WTC11 (cell line): ENCODE results near the gene SELENON. TPM values are rescaled to one million over a fixed set of nuclear protein-coding genes. Genes with fewer than 3 reads are reported as not detected.

Experiments
- ATAC-seq: fragments of 200-7000 bp; cut with Tn5 transposase; 2 replicates; pipeline ENCODE4 v1.10.0; 2021; ENCODE audit warnings: mild to moderate bottlenecking, moderate library complexity
- CTCF ChIA-PET: fragments of 300-600 bp; sonication (Branson Sonifier 250); formaldehyde crosslinking; loops from one replicate; lab custom pipeline; 2021; ENCODE audit warnings: antibody characterized with exemption; lab: Charles Lee
- POLR2A ChIA-PET: fragments of 350-600 bp; sonication (Branson Sonifier 250); formaldehyde crosslinking; loops from one replicate; lab custom pipeline; 2021; ENCODE audit warnings: antibody characterized with exemption; lab: Charles Lee
- DNase-seq: peaks from one replicate; pipeline ENCODE4 v3.0.0; 2021; ENCODE audit warnings: low spot score
- H3K27ac Mint-ChIP-seq: 2 replicates; pipeline ENCODE4 v1.8.0; 2021; ENCODE audit warnings: mixed read lengths
- H3K27me3 Mint-ChIP-seq: 2 replicates; pipeline ENCODE4 v1.8.0; 2021; ENCODE audit warnings: low read depth, mild to moderate bottlenecking, moderate library complexity, mixed read lengths
- H3K36me3 Mint-ChIP-seq: 2 replicates; pipeline ENCODE4 v1.8.0; 2021; ENCODE audit warnings: mixed read lengths
- H3K4me1 Mint-ChIP-seq: 2 replicates; pipeline ENCODE4 v1.8.0; 2022; ENCODE audit warnings: mixed read lengths
- H3K4me3 Mint-ChIP-seq: 2 replicates; pipeline ENCODE4 v1.8.0; 2021; ENCODE audit warnings: mild to moderate bottlenecking, moderate library complexity, mixed read lengths
- H3K9me3 Mint-ChIP-seq: 2 replicates; pipeline ENCODE4 v1.8.0; 2021; ENCODE audit warnings: mixed read lengths
- ATF1 ChIP-seq: sonication (generic); formaldehyde crosslinking; IDR thresholded peaks from 2 replicates; pipeline ENCODE4 v1.8.1; 2023; ENCODE audit warnings: mild to moderate bottlenecking, moderate library complexity, missing genetic modification reagents
- CREB1 ChIP-seq: sonication (generic); formaldehyde crosslinking; IDR thresholded peaks from 2 replicates; pipeline ENCODE4 v1.8.0; 2023; ENCODE audit warnings: mild to moderate bottlenecking, missing genetic modification reagents
- CREM ChIP-seq: sonication (generic); formaldehyde crosslinking; IDR thresholded peaks from 2 replicates; pipeline ENCODE4 v1.8.1; 2022; ENCODE audit warnings: mild to moderate bottlenecking, missing genetic modification reagents, moderate library complexity
- FOXJ3 ChIP-seq: sonication (generic); formaldehyde crosslinking; IDR thresholded peaks from 2 replicates; pipeline ENCODE4 v1.9.0; 2021; ENCODE audit warnings: missing genetic modification reagents, mild to moderate bottlenecking, borderline replicate concordance
- JAZF1 ChIP-seq: fragments of 250-450 bp; sonication (Bioruptor Pico); IDR thresholded peaks from 2 replicates; pipeline ENCODE4 v1.9.0; 2021; ENCODE audit warnings: moderate library complexity, mild to moderate bottlenecking, inconsistent platforms
- NFATC4 ChIP-seq: fragments of 250-450 bp; sonication (Bioruptor Pico); IDR thresholded peaks from 2 replicates; pipeline ENCODE4 v1.9.0; 2021; ENCODE audit warnings: mild to moderate bottlenecking
- ZNF671 ChIP-seq: fragments of 250-450 bp; sonication (Bioruptor Pico); IDR thresholded peaks from 2 replicates; pipeline ENCODE4 v1.8.0; 2021; ENCODE audit warnings: mild to moderate bottlenecking
- total RNA-seq: library from RNA; stranded (reverse); gene quantifications from 3 replicates; pipeline ENCODE4 v1.2.3, GENCODE V29; 2021
- TF ChIP-seq, protein P1 (sequence below): sonication (generic); formaldehyde crosslinking; IDR thresholded peaks from 2 replicates; pipeline ENCODE4 v1.8.0; 2022; ENCODE audit warnings: mild to moderate bottlenecking, missing genetic modification reagents
- TF ChIP-seq, protein P2 (sequence below): fragments of 250-450 bp; sonication (Bioruptor Pico); IDR thresholded peaks from 2 replicates; pipeline ENCODE4 v1.9.0; 2021; ENCODE audit warnings: mild to moderate bottlenecking, borderline replicate concordance
- TF ChIP-seq, protein P3 (sequence below): sonication (generic); formaldehyde crosslinking; conservative IDR thresholded peaks from 2 replicates; pipeline ENCODE4 v1.8.1; 2023; ENCODE audit warnings: mild to moderate bottlenecking, low read depth, missing genetic modification reagents, moderate library complexity
- TF ChIP-seq, protein P4 (sequence below): sonication (generic); formaldehyde crosslinking; IDR thresholded peaks from 2 replicates; pipeline ENCODE4 v1.8.0; 2022; ENCODE audit warnings: mild to moderate bottlenecking, missing genetic modification reagents
- TF ChIP-seq, protein P5 (sequence below): sonication (generic); formaldehyde crosslinking; IDR thresholded peaks from 2 replicates; pipeline ENCODE4 v1.8.1; 2022; ENCODE audit warnings: low read depth, mild to moderate bottlenecking, moderate library complexity, missing genetic modification reagents, borderline replicate concordance

The SELENON gene
- total RNA-seq, 1 experiment from 2014 or later = 80.2 TPM

DNA sequence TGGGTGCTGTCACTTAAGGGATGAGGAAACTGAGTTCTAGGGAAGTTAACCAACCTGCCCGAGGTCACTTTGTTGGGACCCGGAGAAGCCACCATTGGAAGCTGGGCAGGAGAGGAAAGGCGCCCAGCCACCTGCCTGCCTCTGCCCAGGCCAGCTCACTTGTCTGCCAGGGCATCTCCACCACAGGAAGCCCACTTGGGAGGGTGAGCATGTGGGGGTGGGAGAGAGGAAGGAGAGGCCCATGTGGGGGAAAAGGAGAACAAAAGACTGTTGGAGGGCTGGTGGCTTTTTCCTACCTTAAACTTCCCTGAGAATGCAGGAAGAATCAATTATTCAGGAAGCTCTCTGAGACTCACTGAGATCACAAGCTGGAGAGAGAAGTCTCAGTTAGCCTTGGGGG lies 43.8 kb upstream of the SELENON start:
- Mint-ChIP-seq H3K4me1 (peaks cover 29% of the 10 kb centered on the region), H3K27ac (no peak overlapping the region)
- no peak for TF ChIP-seq ATF1 (CRISPR knock-in tag)
- TF ChIP-seq, all 79 proteins: peak for 0
- CTCF ChIA-PET = interaction anchor here (0.7 to 1.6 kb wide), 5 partner anchors 24 to 191 kb away, joined by 3 to 4 read pairs (median 4); no protein-coding TSS in a partner anchor
- Mint-ChIP-seq H3K9me3 (no peaks in the 10 kb centered on the region), H3K4me3 (no peak overlapping the region), H3K27me3 (no peaks in the 10 kb centered on the region), H3K36me3 (no peaks in the 10 kb centered on the region)
- POLR2A ChIA-PET = no interaction called here
- DNase-seq (no peak), ATAC-seq (no peak)

DNA sequence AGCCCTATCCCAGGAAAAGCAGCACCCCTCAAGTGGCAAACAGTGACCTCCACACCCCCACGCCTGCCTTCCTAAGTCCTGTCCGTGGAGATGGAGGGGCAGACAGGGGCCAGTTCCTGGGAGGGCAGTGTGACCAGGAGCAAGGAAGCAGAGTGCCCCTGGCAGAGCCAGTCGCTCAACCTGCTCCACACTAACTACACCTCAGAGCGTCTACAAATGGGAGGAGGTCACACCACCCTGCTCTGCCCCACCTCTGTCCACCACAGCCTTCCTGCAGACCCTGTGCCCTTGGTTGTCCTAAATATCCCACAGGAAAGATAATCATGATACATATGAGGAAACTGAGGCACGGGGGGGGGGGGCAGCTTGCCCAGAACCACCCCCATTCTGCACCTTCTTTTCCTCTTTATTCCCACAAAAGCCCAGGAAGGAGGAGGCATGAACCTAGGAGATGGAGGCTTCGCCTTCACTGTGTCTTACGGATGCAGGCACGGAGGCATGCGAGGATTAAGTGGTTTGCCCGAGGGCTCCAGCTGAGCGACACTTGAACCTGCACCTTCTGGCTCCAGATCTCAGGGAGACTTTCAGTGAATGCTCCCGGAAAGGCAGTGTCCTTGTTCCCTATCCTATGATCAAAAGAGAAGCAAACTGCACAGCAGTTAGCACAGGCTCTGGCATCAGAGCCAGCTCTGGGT lies 42.7 kb upstream of the SELENON start:
- ATAC-seq (no peak; the same call in 1 of the 2 replicates), DNase-seq (no peak)
- Mint-ChIP-seq H3K9me3 (no peaks in the 10 kb centered on the region), H3K36me3 (no peaks in the 10 kb centered on the region), H3K27ac (no peak overlapping the region), H3K27me3 (no peaks in the 10 kb centered on the region), H3K4me3 (no peak overlapping the region), H3K4me1 (peaks cover 29% of the 10 kb centered on the region)
- CTCF ChIA-PET = interaction anchor here (0.7 to 3.9 kb wide), 15 partner anchors 9 to 238 kb away, joined by 3 to 20 read pairs (median 5); partner anchors contain the start of gene SELENON
- no peak for TF ChIP-seq NFATC4 (CRISPR knock-in tag)
- TF ChIP-seq CREB1 (CRISPR knock-in tag) = no peak
- TF ChIP-seq, protein P1, sequence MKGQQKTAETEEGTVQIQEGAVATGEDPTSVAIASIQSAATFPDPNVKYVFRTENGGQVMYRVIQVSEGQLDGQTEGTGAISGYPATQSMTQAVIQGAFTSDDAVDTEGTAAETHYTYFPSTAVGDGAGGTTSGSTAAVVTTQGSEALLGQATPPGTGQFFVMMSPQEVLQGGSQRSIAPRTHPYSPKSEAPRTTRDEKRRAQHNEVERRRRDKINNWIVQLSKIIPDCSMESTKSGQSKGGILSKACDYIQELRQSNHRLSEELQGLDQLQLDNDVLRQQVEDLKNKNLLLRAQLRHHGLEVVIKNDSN (CRISPR knock-in tag) = no peak
- TF ChIP-seq JAZF1 = no peak
- TF ChIP-seq, protein P2, sequence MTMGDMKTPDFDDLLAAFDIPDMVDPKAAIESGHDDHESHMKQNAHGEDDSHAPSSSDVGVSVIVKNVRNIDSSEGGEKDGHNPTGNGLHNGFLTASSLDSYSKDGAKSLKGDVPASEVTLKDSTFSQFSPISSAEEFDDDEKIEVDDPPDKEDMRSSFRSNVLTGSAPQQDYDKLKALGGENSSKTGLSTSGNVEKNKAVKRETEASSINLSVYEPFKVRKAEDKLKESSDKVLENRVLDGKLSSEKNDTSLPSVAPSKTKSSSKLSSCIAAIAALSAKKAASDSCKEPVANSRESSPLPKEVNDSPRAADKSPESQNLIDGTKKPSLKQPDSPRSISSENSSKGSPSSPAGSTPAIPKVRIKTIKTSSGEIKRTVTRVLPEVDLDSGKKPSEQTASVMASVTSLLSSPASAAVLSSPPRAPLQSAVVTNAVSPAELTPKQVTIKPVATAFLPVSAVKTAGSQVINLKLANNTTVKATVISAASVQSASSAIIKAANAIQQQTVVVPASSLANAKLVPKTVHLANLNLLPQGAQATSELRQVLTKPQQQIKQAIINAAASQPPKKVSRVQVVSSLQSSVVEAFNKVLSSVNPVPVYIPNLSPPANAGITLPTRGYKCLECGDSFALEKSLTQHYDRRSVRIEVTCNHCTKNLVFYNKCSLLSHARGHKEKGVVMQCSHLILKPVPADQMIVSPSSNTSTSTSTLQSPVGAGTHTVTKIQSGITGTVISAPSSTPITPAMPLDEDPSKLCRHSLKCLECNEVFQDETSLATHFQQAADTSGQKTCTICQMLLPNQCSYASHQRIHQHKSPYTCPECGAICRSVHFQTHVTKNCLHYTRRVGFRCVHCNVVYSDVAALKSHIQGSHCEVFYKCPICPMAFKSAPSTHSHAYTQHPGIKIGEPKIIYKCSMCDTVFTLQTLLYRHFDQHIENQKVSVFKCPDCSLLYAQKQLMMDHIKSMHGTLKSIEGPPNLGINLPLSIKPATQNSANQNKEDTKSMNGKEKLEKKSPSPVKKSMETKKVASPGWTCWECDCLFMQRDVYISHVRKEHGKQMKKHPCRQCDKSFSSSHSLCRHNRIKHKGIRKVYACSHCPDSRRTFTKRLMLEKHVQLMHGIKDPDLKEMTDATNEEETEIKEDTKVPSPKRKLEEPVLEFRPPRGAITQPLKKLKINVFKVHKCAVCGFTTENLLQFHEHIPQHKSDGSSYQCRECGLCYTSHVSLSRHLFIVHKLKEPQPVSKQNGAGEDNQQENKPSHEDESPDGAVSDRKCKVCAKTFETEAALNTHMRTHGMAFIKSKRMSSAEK (CRISPR knock-in tag) = no peak
- TF ChIP-seq ZNF671 (CRISPR knock-in tag) = no peak
- TF ChIP-seq, protein P3, sequence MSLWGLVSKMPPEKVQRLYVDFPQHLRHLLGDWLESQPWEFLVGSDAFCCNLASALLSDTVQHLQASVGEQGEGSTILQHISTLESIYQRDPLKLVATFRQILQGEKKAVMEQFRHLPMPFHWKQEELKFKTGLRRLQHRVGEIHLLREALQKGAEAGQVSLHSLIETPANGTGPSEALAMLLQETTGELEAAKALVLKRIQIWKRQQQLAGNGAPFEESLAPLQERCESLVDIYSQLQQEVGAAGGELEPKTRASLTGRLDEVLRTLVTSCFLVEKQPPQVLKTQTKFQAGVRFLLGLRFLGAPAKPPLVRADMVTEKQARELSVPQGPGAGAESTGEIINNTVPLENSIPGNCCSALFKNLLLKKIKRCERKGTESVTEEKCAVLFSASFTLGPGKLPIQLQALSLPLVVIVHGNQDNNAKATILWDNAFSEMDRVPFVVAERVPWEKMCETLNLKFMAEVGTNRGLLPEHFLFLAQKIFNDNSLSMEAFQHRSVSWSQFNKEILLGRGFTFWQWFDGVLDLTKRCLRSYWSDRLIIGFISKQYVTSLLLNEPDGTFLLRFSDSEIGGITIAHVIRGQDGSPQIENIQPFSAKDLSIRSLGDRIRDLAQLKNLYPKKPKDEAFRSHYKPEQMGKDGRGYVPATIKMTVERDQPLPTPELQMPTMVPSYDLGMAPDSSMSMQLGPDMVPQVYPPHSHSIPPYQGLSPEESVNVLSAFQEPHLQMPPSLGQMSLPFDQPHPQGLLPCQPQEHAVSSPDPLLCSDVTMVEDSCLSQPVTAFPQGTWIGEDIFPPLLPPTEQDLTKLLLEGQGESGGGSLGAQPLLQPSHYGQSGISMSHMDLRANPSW (CRISPR knock-in tag) = no peak
- POLR2A ChIA-PET = no interaction called here

DNA sequence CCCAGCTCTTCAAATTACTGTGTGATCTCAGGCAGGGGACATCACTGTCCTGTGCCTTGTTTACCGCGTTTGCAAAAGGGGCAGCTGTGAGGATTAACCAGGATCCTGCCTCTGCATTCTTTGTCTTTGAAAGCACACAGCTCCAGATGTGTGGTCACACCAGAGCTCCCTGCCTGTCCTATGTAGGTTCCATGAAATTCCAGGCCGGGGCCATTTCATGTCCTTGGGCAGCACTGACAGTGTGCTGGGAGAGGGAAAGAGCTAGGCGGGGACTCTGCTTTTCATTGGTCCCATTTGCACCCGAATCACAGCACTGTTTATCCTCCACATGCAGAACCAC lies 42.2 kb upstream of the SELENON start:
- ChIA-PET CTCF (interaction anchor here (0.7 to 3.9 kb wide), 14 partner anchors 8 to 238 kb away, joined by 3 to 20 read pairs (median 5); partner anchors contain the start of gene SELENON), POLR2A (no interaction called here)
- Mint-ChIP-seq H3K27ac (no peak overlapping the region), H3K27me3 (no peaks in the 10 kb centered on the region), H3K9me3 (no peaks in the 10 kb centered on the region), H3K4me3 (no peak overlapping the region), H3K4me1 (peaks cover 29% of the 10 kb centered on the region), H3K36me3 (no peaks in the 10 kb centered on the region)
- no peak for DNase-seq
- ATAC-seq = no peak; the same call in 1 of the 2 replicates
- TF ChIP-seq, protein P4, sequence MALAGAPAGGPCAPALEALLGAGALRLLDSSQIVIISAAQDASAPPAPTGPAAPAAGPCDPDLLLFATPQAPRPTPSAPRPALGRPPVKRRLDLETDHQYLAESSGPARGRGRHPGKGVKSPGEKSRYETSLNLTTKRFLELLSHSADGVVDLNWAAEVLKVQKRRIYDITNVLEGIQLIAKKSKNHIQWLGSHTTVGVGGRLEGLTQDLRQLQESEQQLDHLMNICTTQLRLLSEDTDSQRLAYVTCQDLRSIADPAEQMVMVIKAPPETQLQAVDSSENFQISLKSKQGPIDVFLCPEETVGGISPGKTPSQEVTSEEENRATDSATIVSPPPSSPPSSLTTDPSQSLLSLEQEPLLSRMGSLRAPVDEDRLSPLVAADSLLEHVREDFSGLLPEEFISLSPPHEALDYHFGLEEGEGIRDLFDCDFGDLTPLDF = no peak
- TF ChIP-seq, protein P5, sequence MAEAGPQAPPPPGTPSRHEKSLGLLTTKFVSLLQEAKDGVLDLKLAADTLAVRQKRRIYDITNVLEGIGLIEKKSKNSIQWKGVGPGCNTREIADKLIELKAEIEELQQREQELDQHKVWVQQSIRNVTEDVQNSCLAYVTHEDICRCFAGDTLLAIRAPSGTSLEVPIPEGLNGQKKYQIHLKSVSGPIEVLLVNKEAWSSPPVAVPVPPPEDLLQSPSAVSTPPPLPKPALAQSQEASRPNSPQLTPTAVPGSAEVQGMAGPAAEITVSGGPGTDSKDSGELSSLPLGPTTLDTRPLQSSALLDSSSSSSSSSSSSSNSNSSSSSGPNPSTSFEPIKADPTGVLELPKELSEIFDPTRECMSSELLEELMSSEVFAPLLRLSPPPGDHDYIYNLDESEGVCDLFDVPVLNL = no peak
- TF ChIP-seq CREM (CRISPR knock-in tag) = no peak
- TF ChIP-seq FOXJ3 (CRISPR knock-in tag) = no peak
